Amniotic epithelial cell (primary cell): ENCODE data around the gene POP7.
A peak's percentile ranks its signal among the peaks of the same experiment; 100 is the strongest.
"Not testable (repeated sequence)": the region's sequence is repeated elsewhere in the genome, so short reads cannot be mapped to it uniquely, and the experiment has no call there.

Source experiments
- DNase-seq: peaks from one replicate; pipeline ENCODE4 v3.0.0-alpha.2; 2010; ENCODE audit warnings: low read depth

POP7 gene

DNA sequence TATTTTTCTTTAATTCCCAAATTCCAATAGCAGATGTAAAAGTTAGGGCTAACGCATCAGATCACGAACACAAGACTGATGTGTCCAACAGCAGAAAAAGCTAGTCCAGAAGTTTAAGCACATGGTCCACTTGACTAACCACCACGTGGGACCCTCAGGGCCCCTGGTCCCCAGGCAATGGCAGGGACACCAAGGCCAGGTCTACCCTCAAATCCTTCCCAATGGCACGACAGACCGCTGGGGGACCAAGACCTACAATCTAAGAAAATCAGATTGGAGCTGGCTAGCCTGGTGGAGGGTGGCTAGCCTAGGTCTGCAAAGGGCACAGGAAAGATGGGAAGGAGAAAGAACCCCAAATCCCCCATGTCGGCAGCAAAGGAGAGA, 13.4 kb upstream of the POP7 start:
- DNase-seq = no peak

DNA sequence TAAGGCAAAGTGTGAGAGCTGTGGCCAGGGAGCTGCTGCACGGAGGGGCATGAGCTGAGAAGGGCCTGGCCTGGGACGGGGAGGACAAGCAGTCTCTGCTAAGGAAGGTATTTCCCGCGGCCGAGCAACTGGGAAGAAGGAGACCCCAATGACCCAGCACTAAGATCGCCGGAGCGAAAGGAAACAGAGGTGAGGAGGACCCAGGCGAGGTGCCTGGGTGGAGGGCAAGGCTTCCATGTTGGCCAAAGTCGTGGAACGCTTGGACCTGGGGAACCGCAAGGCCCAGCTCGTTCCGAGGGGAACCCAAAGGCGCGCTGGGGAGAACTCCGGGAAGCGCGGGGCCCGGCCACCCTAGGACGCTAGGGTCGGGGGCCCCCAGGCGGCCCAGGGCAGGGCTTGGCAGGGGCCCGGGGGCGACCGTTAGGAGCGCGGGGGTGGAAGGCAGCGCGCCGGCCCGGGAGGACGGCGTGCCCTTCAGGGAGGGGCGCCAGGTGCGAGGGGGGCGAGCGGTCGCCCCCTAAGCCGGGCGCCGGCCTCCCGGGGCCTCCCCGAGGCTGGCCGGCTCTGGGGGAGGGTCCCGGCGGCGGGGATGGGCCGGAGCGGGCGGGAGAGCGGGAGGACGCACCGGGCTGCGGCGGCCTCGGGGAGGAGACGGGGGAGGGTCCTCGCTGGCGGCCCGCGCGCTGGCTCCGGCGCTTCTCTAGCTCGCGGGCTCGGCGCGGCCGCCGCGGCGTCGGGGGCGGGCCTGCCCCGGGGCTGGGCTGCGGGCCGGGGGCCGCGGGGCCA, 12.4 kb upstream of the POP7 start:
- DNase-seq = no peak

- DNase-seq = peak; percentile 47
Observed at GRCh38 chr7:100694098-100694745, 11.7 kb upstream of the POP7 start, which contains the start of gene GIGYF1. Gene GIGYF1 (minus strand): TSS chr7:100694250. CDS start chr7:100688238, 6,012 bp downstream.

GRCh38 chr7:100696123-100696521, 9.8 kb upstream of the POP7 start:
- DNase-seq = no peak

DNA sequence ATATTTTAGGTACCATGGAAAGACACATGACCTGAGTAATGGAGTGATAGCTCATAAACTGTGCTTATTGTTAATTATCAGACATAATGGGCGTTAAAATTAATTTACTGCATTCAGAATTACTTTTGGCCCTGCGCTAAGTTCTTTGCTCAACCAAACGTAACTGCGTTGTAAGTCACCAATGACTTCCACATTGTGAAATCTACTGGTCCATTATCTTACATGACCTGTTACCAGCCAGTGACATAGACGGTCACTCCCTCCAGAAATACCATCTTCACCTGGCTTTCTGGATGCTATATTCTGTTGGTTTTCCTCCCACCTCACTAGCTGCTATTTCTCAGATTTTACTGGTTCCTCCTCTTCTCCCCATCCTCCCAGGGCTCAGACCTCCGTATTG, 6.9 kb upstream of the POP7 start:
- no peak for DNase-seq

DNA sequence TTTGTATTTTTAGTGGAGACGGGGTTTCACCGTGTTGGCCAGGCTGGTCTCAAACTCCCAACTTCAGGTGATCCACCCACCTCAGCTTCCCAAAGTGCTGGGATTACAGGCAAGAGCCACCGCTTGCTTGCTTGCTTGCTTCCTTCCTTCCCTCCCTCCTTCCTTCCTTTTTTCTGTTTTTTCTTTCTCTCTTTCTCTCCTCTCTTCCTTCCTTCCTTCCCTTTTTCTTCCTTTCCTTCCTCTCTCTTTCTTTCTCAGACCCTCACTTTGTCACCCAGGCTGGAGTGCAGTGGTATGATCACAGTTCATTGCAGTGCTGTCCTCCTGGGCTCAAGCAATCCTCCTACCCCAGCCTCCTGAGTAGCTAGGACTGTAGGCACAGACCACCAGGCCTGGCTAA, 4.8 kb upstream of the POP7 start:
- DNase-seq = not testable (repeated sequence)

DNA sequence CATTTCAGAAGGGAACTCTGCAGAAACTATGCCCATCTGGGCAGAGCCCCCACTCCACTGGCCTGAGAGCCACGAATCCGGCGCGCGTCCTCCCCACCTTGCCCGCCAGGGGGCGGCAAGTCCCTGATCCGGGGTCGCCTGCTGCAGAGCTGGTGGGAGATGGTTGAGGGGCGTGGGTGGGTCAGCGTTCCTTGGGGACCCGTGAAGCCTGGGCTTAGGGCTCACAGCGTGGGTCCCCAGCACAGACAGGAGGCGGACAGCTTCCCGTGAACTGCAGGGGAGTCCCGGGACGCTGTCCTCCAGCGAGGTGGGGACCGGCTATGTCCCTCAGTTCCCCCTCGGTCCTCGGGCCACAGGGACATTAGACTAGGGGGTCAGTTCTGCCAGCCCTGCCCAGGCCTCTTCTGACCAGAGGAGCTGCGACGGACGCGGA, 585 bp upstream of the POP7 start:
- peak; percentile 36 for DNase-seq

GRCh38 chr7:100706672-100707311, 871 bp downstream of the POP7 start:
- no peak for DNase-seq

- no peak for DNase-seq
Observed at GRCh38 chr7:100708395-100708794, 2.5 kb downstream of the POP7 start.

- no peak for DNase-seq
Observed at GRCh38 chr7:100710452-100710851, 4.5 kb downstream of the POP7 start.

DNA sequence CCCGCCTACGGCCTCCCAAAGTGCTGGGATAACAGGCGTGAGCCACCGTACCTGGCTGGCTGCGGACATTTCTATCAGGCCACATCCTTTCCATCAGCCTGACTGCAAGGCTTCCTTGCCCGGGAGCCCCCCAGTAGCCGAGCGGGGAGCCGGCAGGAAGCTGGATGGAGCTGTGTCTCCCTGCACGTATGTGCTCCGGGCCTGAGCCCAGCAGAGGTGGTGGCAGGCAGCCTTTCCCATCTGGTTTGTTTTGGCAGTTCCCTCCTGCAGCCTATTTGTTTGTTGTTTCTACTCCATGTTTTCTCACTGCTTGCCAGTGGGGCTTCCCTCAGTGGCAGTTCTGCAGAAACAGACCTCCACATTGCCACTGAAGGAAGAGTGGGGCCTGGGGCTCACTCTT, 5.4 kb downstream of the POP7 start:
- no peak for DNase-seq

GRCh38 chr7:100714725-100715124, 8.8 kb downstream of the POP7 start:
- DNase-seq = no peak

GRCh38 chr7:100717073-100717472, 11.2 kb downstream of the POP7 start:
- not testable (repeated sequence) for DNase-seq

DNA sequence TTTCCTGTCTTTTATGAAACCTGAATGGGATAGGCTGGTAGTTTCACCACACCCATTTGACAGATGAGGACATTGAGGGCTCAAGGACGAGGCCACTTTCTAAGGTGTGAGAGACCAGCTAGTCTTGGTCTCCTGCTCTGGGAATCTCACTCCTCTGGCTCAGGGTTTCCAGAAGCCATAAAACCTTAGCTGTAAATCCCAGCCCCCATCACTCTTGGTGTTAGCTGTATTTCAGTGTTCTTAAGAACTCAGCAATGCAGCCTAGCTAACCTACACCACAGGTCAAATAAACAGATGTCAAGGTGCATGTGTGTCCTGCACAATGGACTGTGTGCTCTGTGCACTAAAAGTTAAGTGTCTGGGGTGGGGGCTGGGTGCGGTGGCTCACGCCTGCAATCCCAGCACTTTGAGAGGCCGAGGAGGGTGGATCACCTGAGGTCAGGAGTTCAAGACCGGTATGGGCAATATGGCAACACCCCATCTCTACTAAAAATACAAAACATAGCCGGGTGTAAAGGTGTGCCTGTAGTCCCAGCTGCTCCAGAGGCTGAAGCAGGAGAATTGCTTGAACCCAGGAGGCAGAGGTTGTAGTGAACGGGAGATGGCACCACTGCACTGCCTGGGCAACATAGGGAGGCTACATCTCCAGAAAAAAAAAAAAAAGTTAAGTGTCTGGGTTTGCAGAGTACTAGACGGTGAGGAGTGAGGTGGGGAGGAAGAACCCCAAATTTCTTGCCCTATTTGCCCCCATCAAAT, 13.8 kb downstream of the POP7 start:
- DNase-seq = peak; percentile 32

DNA sequence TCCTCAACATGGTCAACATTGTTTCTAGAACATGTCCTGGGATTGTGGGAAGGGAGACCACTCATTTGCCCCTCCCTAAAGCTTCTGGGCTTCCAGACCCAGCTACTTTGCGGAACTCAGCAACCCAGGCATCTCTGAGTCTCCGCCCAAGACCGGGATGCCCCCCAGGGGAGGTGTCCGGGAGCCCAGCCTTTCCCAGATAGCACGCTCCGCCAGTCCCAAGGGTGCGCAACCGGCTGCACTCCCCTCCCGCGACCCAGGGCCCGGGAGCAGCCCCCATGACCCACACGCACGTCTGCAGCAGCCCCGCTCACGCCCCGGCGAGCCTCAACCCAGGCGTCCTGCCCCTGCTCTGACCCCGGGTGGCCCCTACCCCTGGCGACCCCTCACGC, 14.4 kb downstream of the POP7 start, which contains the start of gene EPO:
Gene EPO (plus strand): TSS at position 190 of the 392 bp plus-strand sequence. CDS start 513 bp downstream, outside the sequence.
- no peak for DNase-seq

GRCh38 chr7:100720671-100721504, 15.0 kb downstream of the POP7 start:
- no peak for DNase-seq

- no peak for DNase-seq
Observed at GRCh38 chr7:100721505-100721812, 15.5 kb downstream of the POP7 start.

GRCh38 chr7:100722480-100723212, 16.7 kb downstream of the POP7 start:
- no peak for DNase-seq

DNA sequence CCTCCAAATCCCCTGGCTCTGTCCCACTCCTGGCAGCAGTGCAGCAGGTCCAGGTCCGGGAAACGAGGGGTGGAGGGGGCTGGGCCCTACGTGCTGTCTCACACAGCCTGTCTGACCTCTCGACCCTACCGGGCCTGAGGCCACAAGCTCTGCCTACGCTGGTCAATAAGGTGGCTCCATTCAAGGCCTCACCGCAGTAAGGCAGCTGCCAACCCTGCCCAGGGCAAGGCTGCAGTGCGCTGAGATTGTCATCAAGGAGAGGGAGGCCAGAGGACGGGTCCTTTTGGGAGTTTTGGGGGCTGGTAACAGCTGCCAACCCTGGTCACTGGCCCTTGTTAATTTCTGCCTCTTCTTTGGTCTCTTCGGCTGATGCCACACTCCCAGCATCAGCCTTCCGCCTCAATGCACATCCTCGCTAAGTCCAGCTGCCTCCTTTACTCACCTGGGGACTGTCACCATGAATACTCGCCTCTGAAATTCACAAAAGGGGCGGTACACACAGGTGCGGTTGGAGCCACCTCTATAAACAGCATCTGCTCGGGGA, 17.9 kb downstream of the POP7 start:
- DNase-seq = no peak

DNA sequence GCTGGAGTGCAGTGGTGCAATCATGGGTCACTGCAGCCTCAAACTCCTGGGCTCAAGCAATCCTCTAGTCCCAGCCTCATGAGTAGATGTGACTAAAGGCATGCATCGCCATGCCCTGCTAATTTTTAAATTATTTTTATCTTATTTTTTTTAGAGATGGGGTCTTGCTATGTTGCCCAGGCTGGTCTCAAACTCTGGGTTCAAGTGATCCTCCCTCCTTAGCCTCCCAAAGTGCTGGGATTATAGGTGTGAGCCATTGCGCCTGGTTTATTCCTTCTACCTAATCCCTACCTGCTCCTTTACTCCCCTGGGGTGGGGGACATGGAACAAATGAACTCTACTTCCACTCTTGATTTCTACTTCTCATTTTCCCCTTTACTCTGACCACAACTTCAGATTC, 18.4 kb downstream of the POP7 start:
- not testable (repeated sequence) for DNase-seq
